HepG2 (cell line): Measurements from ENCODE around the gene PEX14. TPM values are rescaled to one million over a fixed set of nuclear protein-coding genes. Genes with fewer than 3 reads are reported as not detected.

ENCODE experiments used
- ADNP ChIP-seq: sonication (generic); formaldehyde crosslinking; IDR thresholded peaks from 2 replicates; pipeline ENCODE4 v1.4.0; 2020; ENCODE audit warnings: missing genetic modification reagents
- BCLAF1 ChIP-seq: fragments of 450-650 bp; IDR thresholded peaks from 2 replicates; pipeline ENCODE4 v1.6.1; 2017; ENCODE audit warnings: mild to moderate bottlenecking
- CERS6 ChIP-seq: sonication (generic); formaldehyde crosslinking; IDR thresholded peaks from 2 replicates; pipeline ENCODE4 v1.5.0; 2020; ENCODE audit warnings: missing genetic modification reagents
- CREB3 ChIP-seq: sonication (generic); formaldehyde crosslinking; IDR thresholded peaks from 2 replicates; pipeline ENCODE4 v1.5.0; 2020; ENCODE audit warnings: missing genetic modification reagents
- DRAP1 ChIP-seq: IDR thresholded peaks from 2 replicates; pipeline ENCODE4 v1.6.1; 2016; ENCODE audit warnings: missing genetic modification reagents, missing compliant biosample characterization
- DZIP1 ChIP-seq: sonication (generic); formaldehyde crosslinking; IDR thresholded peaks from 2 replicates; pipeline ENCODE4 v1.5.0; 2020; ENCODE audit warnings: mild to moderate bottlenecking, missing genetic modification reagents
- FOXM1 ChIP-seq: sonication (generic); formaldehyde crosslinking; IDR thresholded peaks from 2 replicates; pipeline ENCODE4 v1.5.0; 2020; ENCODE audit warnings: missing genetic modification reagents
- HMGXB3 ChIP-seq: sonication (generic); formaldehyde crosslinking; IDR thresholded peaks from 2 replicates; pipeline ENCODE4 v1.4.0; 2020; ENCODE audit warnings: missing genetic modification reagents, borderline replicate concordance
- KLF11 ChIP-seq: IDR thresholded peaks from 2 replicates; pipeline ENCODE4 v1.6.1; 2016; ENCODE audit warnings: missing compliant biosample characterization
- SUZ12 ChIP-seq: fragments of 150-350 bp; IDR thresholded peaks from 2 replicates; pipeline ENCODE4 v1.6.1; 2014; ENCODE audit warnings: low read depth, low read length
- TP53 ChIP-seq: sonication (generic); formaldehyde crosslinking; conservative IDR thresholded peaks from 2 replicates; pipeline ENCODE4 v1.4.0; 2020; ENCODE audit warnings: missing genetic modification reagents
- WIZ ChIP-seq: sonication (generic); formaldehyde crosslinking; IDR thresholded peaks from 2 replicates; pipeline ENCODE4 v1.5.1; 2020; ENCODE audit warnings: mild to moderate bottlenecking, missing genetic modification reagents
- ZFP41 ChIP-seq: sonication (generic); formaldehyde crosslinking; IDR thresholded peaks from 2 replicates; pipeline ENCODE4 v1.4.0; 2020; ENCODE audit warnings: mild to moderate bottlenecking, missing genetic modification reagents, borderline replicate concordance
- ZFP62 ChIP-seq: sonication (generic); formaldehyde crosslinking; IDR thresholded peaks from 2 replicates; pipeline ENCODE4 v1.4.0; 2020; ENCODE audit warnings: missing genetic modification reagents
- ZNF441 ChIP-seq: sonication (generic); formaldehyde crosslinking; IDR thresholded peaks from 2 replicates; pipeline ENCODE4 v1.7.0; 2021; ENCODE audit warnings: missing genetic modification reagents, borderline replicate concordance
- ZNF737 ChIP-seq: sonication (generic); formaldehyde crosslinking; IDR thresholded peaks from 2 replicates; pipeline ENCODE4 v1.5.0; 2020; ENCODE audit warnings: missing genetic modification reagents, mild to moderate bottlenecking, borderline replicate concordance
- polyA plus RNA-seq, 8 experiments: library from polyadenylated mRNA; depleted of rRNA in 3 of 8; stranded (reverse) in 7 of 8; unstranded in 1 of 8; fragments of >200 nt; fragmentation: Illumina TruSeq in 4 of 8; extraction: Trizol in 4 of 8; gene quantifications; 2 replicates each; pipeline versions ENCODE4 v1.2.1 to v1.2.3, GENCODE V29; 2011 to 2016; ENCODE audit warnings: low read depth in 4 of 8, missing spikeins in 1 of 8, mixed read lengths in 1 of 8; ENCODE audit not compliant: insufficient read depth in 1 of 8
- total RNA-seq, 5 experiments: library from RNA; depleted of rRNA; stranded (reverse); fragments of >200 nt; fragmentation: Illumina TruSeq; extraction: Trizol; gene quantifications; 2 replicates each; pipeline ENCODE4 v1.2.3, GENCODE V29; 2016; ENCODE audit warnings: low read depth in 1 of 5

The PEX14 gene
- total and polyA plus RNA-seq, 2 of the 13 experiments (the other 11 are each of a cell fraction or from before 2014, with no cell fraction given) = 6.5 to 9.9 TPM

- TF ChIP-seq CREB3 (no peak), ZNF441 (CRISPR knock-in tag) (no peak), CERS6 (no peak), ADNP (CRISPR knock-in tag) (no peak), SUZ12 (peak; percentile 35; the same call in 1 of the 2 replicates), DZIP1 (CRISPR knock-in tag) (peak; percentile 49; the same call in 1 of the 2 replicates), TP53 (no peak), WIZ (CRISPR knock-in tag) (no peak), HMGXB3 (CRISPR knock-in tag) (no peak), BCLAF1 (no peak), ZNF737 (CRISPR knock-in tag) (0 out of 2 replicates have a peak, but pooled peaks have one; percentile 3), KLF11 (CRISPR knock-in tag) (no peak), FOXM1 (CRISPR knock-in tag) (no peak), ZFP62 (no peak), ZFP41 (CRISPR knock-in tag) (no peak), DRAP1 (CRISPR knock-in tag) (peak; percentile 55)
Observed at GRCh38 chr1:10474613-10475507, at the start of gene PEX14 (continued).
